NT2/D1 (cell line): ENCODE results near the gene LDLRAD4.

Experiments
- SUZ12 ChIP-seq: IDR thresholded peaks from 2 replicates; pipeline ENCODE4 v1.6.1; 2011; ENCODE audit not compliant: insufficient read length, insufficient read depth; ENCODE audit errors: extremely low read depth
- YY1 ChIP-seq: IDR thresholded peaks from 2 replicates; pipeline ENCODE4 v1.6.1; 2011; ENCODE audit not compliant: insufficient read length, insufficient read depth
- ZNF274 ChIP-seq: IDR thresholded peaks from 2 replicates; pipeline ENCODE4 v1.6.1; 2011; ENCODE audit warnings: mild to moderate bottlenecking, low read depth, low read length

- TF ChIP-seq YY1, result no peak
- no peak for TF ChIP-seq ZNF274
- TF ChIP-seq SUZ12, result no peak
Measured at GRCh38 chr18:13186687-13187086, 31.9 kb upstream of the LDLRAD4 start.
